Fibroblast of skin of back (primary cell): ENCODE data around the gene BORCS8.
"Not testable (repeated sequence)": the region's sequence is repeated elsewhere in the genome, so short reads cannot be mapped to it uniquely, and the experiment has no call there.

Experiments used
- DNase-seq: peaks from one replicate; pipeline ENCODE4 v3.0.0-alpha.2; 2013

Gene BORCS8

DNA sequence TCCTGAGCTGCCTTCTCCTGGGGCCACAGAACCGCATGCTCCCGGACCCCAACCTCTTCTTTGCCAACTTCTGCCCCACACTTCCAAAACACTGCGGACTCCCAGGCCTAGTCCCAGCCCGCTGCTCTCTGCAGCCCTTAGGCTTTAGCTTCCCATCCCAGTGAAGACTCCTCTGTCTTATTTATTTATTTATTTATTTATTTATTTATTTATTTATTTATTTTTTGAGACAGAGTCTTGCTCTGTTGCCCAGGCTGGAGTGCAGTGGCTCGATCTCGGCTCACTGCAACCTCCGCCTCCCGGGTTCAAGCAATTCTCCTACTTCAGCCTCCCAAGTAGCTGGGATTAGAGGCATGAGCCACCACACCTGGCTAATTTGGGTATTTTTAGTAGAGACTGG, 43.4 kb downstream of the BORCS8 start:
- not testable (repeated sequence) for DNase-seq

- DNase-seq: no peak
These were observed 44.6 kb downstream of the BORCS8 start for GRCh38 chr19:19147344-19147743.

DNA sequence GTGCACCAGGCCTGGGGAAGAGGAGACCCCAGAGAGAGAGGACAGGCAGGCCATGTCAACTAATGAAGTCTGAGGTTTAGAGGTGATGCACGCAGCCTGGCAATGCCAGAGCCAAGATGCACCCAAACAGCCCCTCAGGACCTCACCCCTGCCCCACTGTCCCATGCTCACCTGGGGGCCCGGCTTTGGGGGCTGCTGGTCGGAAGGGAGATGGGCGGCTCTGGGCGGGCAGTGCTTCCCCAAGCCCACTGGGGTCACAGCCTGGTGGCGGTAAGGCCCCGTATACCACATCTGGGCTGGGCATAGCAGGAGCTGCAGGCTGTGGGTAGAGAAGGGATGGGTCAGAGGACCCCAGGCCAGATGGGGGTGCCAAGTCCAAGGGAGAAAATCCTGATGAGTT, 45.1 kb downstream of the BORCS8 start:
- DNase-seq: no peak

DNA sequence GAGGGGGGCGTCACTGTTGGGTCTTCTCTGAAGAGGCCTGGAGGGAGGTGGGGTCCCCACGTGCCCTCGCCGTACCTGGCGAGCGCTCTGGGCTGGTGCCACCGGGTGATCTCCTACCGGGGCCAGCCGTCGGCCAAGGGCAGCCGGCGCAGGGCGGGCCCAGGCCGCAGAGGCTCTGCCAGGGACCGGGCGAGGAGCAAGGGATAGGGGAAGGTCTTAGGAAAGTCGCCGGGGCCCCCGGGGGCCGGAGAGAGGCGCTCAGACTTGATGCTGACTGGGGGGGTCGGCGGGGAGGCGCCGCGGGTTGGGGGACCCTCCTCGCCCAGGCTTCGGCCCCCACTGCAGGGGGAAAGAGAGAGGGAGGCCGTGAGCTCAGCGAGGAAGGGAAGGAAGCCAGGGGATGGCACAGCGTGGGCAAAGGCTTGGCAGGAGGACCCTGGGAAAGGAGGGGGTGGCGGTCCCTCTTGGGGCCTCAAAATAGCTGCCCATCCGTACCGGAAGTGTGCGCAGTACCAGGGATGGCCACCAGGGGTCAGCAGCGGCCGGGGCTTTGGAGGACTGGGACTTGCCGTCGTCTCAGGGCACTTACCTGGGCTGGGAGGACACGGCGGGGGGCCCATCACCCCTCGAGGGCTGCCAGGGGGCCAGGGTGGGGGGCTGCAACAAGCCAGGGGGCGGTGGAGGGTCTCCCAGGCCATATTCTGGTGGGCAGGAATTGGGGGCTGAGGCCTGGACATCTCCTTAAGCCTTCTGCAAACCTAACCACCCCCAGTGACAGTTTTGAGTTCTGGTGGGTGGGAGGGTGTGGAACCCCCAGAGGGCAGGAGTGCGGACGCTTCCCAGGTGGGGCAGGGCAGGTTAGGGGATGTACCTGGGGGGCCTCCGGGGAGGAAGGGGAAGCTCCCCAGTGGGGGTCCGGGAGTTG, 46.0 kb downstream of the BORCS8 start:
- DNase-seq: peak; percentile 58

DNA sequence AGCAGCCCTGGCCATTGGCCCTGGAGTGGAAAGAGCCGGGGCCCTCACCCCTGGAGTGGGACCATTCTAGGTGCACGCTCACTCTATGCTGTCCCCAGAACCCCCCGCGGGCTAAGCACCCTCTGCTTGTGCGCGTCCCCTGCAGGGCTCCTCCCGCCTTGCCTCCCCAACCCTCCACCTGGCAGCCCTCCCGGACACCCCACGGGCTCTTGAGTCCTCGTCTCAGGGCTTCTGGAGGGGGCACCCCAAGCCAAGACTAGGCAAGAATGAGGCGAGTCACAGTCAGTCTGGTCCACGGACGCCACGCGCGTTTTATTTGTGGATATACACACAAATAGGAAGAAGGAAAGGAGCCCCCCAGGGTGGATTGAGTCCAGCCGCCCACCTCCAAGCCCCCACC, 46.7 kb downstream of the BORCS8 start:
- no peak for DNase-seq

DNA sequence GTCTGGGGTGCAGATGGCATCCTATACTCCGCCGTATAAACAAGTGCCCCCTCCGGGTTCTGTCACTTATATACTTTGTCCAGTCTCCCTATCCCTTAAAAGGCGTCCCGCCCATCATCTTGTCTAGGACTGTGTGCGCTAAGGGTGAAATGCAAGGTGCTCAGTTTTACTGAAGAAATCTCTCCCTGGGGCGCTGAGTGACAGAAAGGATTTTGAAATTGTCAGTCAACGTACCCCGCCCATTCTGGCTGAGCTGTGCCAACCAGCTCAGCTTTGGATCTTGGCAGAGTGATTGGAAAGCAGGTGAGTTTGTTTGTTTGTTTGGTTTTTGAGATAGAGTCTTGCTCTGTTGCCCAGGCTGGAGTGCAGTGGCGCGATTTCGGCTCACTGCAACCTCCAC, 49.6 kb downstream of the BORCS8 start:
- no peak for DNase-seq

- DNase-seq: no peak
These were observed 51.5 kb downstream of the BORCS8 start for GRCh38 chr19:19140476-19140875.

DNA sequence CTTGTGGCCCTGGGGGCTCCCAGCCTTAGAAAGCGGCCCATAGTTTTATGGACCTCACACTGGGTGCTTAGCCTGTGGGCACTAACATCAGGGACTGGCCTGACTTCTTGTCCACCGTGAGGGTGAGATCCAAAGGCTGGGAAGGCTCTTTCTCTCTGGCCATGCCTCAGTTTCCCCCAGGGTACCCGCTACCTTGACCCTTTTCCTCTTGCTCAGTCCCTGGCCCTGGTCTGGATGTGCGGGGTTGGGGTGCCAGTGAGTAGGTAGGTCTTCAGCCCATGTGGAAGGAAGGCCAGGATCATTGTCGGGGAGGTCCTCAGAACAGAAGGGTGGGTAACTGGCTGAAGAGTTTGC, 52.1 kb downstream of the BORCS8 start:
- DNase-seq: no peak

- peak; percentile 100 for DNase-seq
These were observed 53.6 kb downstream of the BORCS8 start, which contains the start of gene TMEM161A for GRCh38 chr19:19138109-19138981. Gene TMEM161A, minus strand, starts transcription at chr19:19138478. Its CDS starts 50 bp downstream, at chr19:19138428.

- no peak for DNase-seq
These were observed 54.3 kb downstream of the BORCS8 start for GRCh38 chr19:19137556-19138108.

- not testable (repeated sequence) for DNase-seq
These were observed 56.2 kb downstream of the BORCS8 start for GRCh38 chr19:19135713-19136112.

GRCh38 chr19:19134687-19135158, 57.2 kb downstream of the BORCS8 start:
- no peak for DNase-seq

GRCh38 chr19:19133985-19134384, 58.0 kb downstream of the BORCS8 start:
- no peak for DNase-seq

- DNase-seq: no peak
These were observed 59.0 kb downstream of the BORCS8 start for GRCh38 chr19:19132912-19133311.

GRCh38 chr19:19131989-19132388, 60.0 kb downstream of the BORCS8 start:
- no peak for DNase-seq
